Stimulated activated CD4-positive, alpha-beta T cell treated with anti-CD3 and anti-CD28 coated beads, Interleukin-1b, Interleukin-23, amount 100 ng/mL, for 4 hours (primary cell): ENCODE data around the gene TTF2.

Experiments
- DNase-seq, 2 donors: peaks; one replicate each; pipeline ENCODE4 v3.0.0-alpha.2; 2020; ENCODE audit warnings: low read depth in 2 of 2

TTF2 gene

DNA sequence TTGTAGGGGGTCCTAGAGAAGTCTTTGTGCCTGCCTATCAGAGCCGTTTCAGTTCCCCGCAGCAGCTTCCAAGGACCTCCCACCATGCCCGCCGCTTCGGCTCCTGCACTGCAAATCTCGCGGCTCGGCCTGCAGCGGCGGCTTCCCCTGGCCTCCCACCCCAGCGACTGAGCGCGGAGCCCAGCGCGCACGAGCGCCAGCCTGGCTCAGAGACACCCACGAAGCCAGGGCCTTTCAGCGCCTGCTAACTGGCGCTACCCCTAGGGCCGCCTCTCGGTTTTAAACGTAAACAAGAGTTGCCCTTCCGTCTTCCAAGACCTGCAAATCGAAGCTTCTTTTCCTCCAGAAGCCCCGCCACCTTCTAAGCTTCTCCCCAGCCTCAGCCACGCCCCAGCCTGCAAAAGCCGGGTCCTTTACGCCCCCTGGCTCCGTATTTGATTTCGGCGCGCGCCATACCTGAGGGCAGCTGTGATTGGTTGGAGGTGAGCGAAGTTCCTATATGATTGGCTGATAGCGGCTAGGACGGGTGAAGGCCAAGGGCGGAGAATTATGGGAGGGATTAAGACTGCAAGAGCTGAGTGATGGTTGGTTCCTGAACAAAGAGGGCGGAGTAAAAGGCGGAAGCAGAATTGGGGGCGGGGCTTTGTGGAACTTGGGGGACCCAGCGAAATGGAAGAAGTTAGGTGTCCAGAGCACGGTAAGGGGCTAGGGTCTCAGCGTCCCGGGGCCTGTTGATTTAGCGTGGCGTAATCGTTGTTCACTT is at the start of gene TTF2:
Gene TTF2 (plus strand): TSS at position 649 of the 763 bp plus-strand sequence. CDS start 21 bp downstream, at position 670.
- DNase-seq, result peak; percentile 86 to 92

DNA sequence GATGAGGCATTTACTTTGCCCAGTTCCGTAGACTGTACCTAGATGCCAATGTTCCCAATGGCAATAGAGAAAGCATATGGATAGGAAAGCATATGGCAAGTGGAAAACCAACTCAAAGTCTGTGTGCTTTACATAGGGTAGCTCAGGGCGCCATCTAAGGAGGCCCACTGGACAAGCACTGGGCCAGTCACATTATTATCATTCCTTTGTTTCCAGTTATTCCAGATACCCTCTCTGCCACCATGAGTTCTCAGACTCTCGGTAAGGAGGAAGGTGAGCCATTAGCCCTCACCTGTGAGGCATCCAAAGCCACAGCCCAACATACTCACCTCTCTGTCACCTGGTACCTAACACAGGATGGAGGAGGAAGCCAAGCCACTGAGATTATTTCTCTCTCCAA is 48.8 kb upstream of the TTF2 start:
- DNase-seq, result no peak

DNA sequence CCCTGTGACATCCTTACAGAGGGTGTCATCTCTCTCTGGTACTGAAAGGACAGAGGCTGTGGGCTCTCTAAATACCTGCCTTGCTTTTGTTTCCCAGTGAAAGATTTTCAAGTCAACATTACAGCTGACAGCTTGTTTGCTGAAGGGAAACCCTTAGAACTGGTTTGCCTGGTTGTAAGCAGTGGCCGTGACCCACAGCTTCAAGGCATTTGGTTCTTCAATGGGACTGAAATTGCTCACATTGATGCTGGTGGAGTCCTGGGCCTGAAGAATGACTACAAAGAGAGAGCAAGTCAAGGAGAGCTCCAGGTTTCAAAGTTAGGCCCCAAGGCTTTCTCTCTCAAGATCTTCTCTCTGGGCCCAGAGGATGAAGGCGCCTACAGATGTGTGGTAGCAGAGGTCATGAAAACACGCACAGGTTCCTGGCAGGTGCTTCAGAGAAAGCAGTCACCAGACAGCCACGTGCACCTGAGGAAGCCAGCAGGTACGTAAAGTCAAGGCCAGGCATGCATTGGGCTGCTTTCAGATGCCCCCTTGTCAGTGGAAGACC is 46.7 kb upstream of the TTF2 start:
- DNase-seq, result no peak

DNA sequence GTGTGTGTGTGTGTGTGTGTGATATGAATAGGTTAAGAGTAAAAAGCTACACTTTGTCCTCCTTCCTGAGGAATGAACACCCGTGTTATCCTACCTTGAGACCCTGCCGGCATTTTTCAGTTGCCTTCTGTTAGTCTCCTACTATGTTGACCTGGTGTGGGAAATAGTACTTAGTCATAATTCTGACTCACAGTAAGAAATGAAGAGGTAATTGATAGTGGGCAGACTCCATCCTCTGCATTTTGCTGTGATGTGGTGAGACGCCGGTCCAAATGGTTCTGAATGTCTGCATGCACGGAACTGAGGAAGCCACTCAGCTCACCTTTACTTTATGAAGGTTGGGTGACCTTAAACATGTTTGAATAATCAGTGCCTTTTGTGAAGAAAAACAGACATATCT is 45.9 kb upstream of the TTF2 start:
- DNase-seq, result no peak

DNA sequence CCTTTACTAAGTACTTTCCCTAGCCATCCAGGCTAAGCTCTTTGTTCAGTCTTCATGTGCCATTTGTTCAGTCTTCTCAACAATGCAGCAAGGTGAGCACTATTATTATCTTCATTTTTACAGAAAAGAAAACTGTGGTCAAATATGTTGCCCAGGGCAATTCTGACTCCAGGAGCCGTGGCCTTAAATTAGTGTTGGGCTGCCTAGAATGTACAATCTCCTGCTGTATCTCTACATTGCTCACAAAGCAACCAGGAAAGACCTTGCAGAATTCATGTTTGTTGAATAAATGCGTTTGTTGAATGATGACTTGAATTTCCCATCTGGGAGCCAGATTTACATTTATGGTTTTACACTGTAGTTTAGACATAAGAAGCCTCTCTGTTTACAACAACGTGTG is 44.4 kb upstream of the TTF2 start:
- DNase-seq, result no peak

DNA sequence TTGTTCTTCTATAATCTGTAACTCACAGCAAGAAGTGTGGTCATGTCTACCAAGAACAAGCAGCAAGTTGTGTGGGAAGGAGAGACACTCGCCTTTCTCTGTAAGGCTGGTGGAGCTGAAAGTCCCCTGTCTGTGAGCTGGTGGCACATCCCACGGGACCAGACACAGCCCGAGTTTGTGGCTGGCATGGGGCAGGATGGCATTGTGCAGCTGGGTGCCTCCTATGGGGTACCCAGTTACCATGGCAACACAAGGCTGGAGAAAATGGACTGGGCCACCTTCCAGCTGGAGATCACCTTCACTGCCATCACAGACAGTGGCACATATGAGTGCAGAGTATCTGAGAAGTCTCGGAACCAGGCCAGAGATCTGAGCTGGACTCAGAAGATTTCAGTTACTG is 43.1 kb upstream of the TTF2 start:
- DNase-seq, result no peak

DNA sequence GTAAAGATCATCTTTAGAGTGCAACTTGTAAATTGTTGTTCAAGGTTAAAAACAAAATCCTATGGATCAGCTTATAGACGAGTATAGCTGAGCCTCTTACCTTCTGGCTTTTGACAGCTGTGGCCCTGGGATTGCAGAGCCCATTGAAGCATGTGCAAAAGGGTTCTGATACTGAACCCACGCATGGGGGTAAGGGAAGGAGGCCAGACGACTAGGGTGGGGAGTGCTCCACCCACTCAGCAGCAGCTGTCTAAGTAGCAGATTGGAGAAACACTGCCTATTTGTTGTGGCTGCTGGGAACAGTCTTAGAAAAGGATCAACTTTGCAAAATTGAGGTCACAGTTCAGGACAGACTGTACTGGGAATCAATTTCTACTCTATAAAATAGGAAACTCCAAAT is 42.5 kb upstream of the TTF2 start:
- no peak for DNase-seq

DNA sequence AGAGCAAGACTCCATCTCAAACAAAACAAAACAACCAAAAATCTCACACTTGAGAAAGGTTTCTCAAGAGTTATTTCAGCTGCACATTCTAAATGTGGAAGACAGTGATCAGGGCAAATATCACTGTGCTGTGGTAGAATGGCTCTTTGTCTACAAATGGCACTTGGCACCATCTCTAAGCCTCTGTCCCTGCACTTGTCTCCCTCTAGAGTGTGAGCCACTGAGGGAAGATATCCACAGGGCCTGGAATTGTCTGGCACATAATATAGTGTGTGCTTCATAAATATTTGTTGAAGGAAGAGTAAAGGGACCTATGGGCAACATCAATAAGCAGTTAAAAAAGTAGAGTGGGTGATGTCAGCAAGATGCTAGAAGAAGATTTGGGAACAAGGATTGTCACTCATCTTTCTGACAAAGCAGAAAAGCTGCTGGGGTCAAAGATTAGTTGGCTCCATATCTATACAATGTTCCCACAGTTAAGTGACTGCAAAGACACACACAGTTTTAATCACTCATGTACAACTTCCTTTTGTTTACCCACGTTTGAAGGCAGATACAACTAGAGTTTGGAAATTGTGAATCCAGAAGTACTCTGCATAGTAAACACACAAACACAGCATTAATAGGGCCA is 39.5 kb upstream of the TTF2 start:
- DNase-seq, result no peak

DNA sequence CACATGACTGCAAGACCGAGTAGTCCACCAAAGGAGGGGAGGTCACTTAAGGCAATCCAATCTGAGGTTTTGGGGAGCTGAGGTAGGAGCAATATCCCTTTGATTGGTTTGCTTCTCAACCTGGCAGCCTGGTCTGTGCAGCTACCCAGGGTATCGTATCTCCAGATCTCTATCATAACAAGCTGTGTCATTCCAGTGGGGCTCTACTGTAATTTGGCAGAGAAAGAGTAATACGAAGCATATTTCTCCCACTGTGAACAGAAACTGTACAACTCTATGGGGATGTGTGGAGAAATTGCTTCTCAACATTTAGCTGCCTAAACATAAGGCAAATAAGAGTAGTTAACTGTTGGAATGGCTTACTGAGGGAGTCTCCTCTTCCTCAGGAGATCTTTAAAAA is 38.0 kb upstream of the TTF2 start:
- no peak for DNase-seq

DNA sequence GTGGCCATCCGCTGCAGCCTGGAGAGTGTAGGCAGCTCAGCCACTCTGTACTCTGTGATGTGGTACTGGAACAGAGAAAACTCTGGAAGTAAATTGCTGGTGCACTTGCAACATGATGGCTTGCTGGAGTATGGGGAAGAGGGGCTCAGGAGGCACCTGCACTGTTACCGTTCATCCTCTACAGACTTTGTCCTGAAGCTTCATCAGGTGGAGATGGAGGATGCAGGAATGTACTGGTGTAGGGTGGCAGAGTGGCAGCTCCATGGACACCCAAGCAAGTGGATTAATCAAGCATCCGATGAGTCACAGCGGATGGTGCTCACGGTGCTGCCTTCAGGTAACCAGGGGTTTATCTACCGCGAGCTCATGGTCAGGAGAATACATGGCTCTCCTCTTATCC is 34.6 kb upstream of the TTF2 start:
- no peak for DNase-seq

DNA sequence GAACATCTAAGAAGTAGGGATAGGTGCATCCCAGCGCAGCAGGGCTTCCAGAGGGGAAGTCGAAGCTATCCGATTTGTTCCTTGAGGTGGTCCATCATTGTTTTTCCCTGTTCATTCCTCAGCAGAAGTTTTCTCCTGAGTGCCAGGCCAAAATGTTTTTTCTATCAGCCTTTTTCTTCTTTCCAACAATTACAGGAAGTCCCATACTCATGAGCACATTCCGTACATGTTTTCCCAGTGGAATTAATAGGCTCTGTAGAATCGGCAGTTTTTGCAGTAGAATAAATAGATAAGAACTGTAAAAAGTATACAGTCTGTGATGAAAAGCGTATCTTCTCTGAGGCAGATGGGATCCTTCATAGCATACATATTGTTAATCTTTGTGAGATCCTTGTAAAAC is 33.8 kb upstream of the TTF2 start:
- DNase-seq, result no peak

DNA sequence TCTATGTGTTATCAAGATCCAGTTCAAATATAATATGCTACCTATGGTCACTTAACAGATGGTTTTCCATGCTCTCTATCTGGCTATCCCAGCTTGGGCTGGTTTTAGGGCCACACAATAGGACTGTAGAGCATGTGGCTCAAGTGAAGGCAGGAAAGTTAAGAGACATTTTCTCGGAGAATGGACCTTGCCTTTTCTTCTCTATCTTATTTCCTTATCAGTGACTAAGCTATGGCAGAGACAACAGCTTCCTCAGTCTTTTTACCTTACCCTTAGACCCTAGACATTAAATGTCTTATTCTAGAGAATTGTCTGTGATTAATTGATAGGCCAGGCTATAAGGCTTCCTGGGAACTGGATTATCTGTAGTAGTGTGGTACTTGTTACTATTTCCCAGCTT is 30.4 kb upstream of the TTF2 start:
- DNase-seq, result no peak

DNA sequence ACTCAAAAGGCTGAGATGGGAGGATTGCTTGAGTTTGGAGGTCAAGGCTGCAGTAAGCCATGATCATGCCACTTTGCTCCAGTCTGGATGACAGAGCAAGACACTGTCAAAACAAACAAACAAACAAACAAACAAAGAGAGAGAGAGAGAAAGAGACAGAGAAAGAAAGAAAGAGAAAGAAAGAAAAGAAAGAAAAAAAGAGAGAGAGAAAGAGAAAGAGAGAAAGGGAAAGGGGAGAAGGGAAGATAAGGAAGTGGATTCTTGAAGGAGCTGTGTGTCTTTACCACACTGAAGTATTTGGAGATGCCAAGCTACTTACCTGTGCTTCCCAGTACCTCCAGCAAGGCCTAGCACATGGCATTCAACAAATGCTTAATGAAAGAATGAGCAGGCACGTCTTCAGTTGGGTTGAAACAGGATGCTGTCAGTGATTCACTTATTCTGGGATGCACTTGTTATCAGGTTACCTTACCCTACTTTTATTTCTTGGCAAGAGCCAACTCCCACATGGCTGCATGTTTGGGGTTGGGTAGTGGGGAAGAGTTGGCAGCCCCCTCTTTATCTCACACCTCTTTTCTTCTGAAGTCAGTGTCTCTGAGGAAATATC is 29.8 kb upstream of the TTF2 start:
- DNase-seq, result no peak

DNA sequence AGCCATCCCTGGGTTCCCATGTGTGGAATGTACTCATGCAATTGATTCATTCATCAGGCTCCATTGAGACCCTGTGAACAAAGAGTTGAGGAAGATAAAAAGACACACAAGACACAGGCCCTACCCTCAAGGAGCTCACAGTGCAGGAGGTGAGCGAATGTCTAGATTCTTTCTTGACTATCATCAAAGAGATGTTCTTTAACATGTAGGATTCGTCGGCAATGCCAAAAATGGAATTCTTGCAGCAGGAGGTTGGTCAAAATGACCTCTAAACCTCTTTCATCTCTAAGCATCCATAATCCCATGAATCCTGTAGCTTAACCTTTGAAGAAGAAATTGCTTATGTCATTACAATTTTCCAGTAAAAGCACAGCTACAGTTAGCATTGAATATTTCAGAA is 27.9 kb upstream of the TTF2 start:
- no peak for DNase-seq

DNA sequence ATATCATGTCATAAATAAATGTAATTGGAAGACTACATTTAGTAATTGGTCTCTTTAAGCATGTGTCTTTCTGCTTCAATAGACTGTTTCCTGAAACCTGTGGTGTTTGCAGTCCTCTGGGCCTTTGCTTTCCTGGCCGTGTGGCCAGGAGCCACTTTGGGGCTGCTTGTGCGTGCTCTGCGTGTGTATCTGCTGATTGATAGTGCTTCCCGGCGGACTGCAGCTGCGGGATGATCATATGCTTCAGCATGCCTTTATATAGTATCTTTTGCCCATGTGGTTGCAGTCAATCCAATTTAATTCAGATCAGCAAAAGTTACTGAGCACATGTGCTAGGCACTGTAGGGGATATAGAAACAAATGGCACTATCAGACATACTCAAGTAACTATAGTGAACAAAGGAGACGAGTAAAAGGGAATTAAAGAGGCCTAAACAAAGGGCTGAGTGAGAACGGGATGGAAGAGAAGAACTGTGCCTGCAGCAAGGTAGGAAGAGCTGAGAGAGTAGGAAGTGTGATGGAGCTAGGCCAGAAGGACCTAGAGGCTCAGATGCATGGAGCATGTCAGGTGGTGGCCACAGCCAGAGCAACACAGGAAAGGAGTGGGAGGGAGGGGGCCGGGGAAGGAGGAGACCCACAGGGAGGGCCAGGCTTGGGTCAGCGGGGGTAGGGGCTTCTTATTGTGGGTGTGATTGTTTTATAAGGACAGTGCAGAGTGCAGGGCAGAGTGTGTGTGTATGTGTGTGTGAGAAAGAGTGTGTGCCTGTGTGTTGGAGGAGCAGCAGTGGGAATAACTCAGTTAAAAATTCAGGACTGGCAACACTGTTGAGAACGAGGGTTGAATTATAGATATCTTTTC is 27.2 kb upstream of the TTF2 start:
- no peak for DNase-seq

DNA sequence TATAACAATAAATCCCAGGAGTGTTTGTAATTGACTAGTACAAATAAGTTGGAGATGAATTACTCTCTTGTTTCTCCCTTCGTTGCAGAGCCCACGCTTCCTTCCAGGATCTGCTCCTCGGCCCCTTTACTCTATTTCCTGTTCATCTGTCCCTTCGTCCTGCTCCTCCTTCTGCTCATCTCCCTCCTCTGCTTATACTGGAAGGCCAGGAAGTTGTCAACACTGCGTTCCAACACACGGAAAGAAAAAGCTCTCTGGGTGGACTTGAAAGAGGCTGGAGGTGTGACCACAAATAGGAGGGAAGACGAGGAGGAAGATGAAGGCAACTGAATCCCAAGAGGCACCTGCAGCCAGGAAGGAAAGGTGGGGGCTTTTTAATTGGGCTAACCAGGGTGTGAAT is 26.4 kb upstream of the TTF2 start:
- DNase-seq, result no peak

DNA sequence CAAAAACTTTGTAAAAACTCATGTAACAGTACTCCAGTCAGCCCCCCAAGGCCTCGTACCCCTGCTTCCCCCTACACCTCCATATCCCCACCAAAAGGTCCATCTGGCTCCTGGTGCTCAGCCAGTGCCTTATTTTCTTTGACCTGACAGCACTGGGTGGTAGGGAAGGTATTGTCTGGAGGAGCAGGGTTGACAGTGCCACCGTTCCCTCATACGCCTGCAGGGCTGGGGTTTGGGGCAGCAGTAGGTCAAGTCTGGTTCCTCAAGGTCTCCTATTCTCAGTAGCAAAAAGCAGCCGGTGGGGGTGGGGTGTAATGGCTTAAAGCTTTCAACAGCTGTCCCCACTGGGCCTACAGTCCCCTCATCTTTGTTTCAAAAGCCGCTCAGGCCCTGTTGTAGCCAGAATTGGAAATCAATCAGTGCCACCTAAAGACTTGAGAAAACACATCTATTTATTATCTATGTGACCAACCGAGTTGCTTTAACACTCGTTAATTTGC is 25.3 kb upstream of the TTF2 start:
- no peak for DNase-seq

DNA sequence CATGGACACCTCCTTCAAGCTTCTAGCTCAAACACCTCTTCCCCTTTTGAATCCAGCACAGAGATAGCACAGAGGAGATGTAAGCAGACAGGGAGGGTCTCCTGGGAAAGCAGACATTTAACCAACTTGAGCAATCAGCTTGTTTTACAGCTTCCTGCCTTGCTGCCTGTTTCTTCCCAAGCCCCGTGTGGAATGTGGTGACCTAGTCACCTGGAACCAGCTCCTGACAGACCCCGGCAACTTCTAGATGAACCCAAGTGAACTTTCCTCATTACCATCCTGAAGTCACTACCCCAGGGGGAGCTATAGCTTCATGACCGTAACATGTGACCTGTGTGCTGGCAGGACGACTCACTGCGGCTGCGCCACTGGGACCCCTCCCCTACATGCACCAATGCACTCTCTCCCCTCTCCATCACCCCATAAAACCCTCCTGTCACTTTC is 24.1 kb upstream of the TTF2 start:
- DNase-seq, result no peak

DNA sequence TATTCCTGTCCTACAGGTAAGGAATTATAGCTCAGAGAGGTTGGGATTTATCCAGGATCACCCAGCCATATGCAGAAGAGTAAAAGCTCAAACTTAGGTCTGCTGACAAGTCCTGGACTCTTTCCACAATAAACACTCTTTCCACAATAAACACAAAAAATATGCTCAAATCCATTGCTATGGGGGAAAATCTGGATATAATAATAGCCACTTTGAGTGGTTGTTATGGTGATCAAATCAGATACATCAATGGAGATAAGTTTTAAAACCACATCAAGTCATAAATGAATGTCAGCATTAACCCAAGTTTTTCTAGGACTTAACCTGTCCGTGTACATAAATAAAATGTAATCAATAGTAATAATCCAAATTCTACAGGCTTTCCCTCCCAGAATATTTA is 22.3 kb upstream of the TTF2 start:
- DNase-seq, result no peak

DNA sequence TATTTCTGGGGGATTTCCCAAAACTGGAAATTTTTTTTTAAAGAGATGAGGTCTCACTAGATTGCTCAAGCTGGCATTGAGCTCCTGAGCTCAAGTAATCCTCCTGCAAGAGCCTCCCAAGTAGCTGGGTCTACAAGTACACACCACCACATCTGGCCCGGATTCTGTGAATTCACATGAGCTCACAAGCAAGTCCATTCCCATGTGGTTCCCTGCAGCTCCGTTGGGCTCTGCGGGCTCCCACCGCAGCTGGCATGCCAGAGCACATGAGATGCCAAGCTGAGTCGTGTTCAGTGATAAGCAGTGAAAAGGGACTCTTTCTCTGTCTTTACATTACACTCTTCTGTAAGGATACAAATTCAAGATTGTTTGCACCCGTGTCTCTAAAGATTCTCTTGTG is 21.9 kb upstream of the TTF2 start:
- no peak for DNase-seq

DNA sequence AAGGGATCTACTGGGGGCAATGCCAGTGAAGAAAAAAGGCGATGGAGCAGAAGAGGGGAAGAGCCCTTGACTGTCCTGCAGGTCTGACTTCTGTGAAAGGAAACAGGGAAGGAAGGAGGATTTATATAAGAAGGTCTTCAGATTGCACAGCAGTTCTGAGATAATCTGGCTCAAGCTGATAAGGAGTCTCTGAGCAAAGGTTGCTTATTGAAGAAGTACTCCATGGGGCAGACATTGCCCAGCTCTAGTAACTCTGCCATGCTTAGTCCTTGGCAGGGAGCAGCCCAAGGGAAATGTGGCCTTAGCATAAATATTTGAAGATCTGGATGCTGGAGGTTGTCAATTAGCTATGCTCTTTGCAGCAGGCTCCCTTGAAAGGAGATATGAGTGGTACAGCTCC is 15.9 kb upstream of the TTF2 start:
- no peak for DNase-seq

DNA sequence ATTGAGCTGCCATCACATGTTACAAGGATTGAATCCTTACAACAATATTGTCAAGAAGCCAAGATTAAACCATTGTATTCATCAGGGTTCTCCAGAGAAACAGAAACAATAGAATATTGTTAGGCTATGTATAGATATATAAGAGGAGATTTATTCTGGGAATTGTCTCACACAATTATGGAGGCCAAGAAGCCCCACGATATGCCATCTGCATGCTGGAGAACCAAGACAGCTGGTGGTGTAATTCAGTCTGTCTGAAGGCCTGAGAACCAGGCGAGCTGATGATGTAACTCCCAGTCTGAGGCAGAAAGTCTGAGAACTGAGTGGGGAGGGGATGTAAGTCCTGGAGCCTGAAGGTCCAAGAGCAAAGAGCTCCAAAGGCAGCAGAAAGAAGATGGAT is 14.5 kb upstream of the TTF2 start:
- no peak for DNase-seq
